Prostate gland (tissue), 2 donors: Measurements from ENCODE around the gene BDH1. TPM values are rescaled to one million over a fixed set of nuclear protein-coding genes. Genes with fewer than 3 reads are reported as not detected.

Experiments used
- DNase-seq: peaks from one replicate; pipeline ENCODE4 v3.0.0-alpha.2; 2019; ENCODE audit warnings: low spot score
- H3K27ac ChIP-seq, 2 donors: fragments of 200-600 bp; sonication (generic); 2 replicates each; pipeline ENCODE4 v1.5.1; 2017 to 2019
- H3K27me3 ChIP-seq: fragments of 200-600 bp; sonication (generic); replicated peaks from 2 replicates; pipeline ENCODE4 v1.5.1; 2019; ENCODE audit not compliant: insufficient read depth
- H3K36me3 ChIP-seq, 2 donors: fragments of 200-600 bp; sonication (generic); 1 replicate in 1 of 2; 2 replicates in 1 of 2; pipeline versions ENCODE4 v1.5.1 to v1.8.1; 2017 to 2019
- H3K4me1 ChIP-seq: fragments of 200-600 bp; sonication (generic); replicated peaks from 2 replicates; pipeline ENCODE4 v1.5.1; 2019
- H3K4me3 ChIP-seq, 2 donors: fragments of 200-600 bp; sonication (generic); 2 replicates each; pipeline ENCODE4 v1.5.1; 2017 to 2019
- H3K9me3 ChIP-seq: fragments of 200-600 bp; sonication (generic); 2 replicates; pipeline ENCODE4 v1.5.1; 2017
- POLR2A ChIP-seq: fragments of 450-650 bp; IDR thresholded peaks from one replicate; pipeline ENCODE4 v1.6.1; 2016; ENCODE audit warnings: antibody characterized with exemption, mild to moderate bottlenecking
- POLR2AphosphoS5 ChIP-seq: sonication (generic); formaldehyde crosslinking; IDR thresholded peaks from one replicate; pipeline ENCODE4 v1.6.1; 2017; ENCODE audit warnings: antibody characterized with exemption
- WGBS: methylation state at CpG from one replicate; pipeline ENCODE4 v1.1.5; 2018; 5-methylcytosine and 5-hydroxymethylcytosine counted together
- intact Hi-C: fragments of 100-400 bp; cut with DNase I; formaldehyde crosslinking; loops from one replicate; pipeline ENCODE4 v1.14.2; 2022
- total RNA-seq, 2 donors: library from RNA; depleted of rRNA; stranded (reverse); fragments of >200 nt; gene quantifications; one replicate each; pipeline ENCODE4 v1.1.0, GENCODE V29; 2016
- TF ChIP-seq, protein P1 (sequence below), 4 experiments: fragments of 200-600 bp in 2 of 4; fragments of 450-650 bp in 2 of 4; sonication (generic) in 2 of 4; IDR thresholded peaks; 1 replicate in 3 of 4; 2 replicates in 1 of 4; pipeline ENCODE4 v1.5.1; 2016 to 2019; ENCODE audit warnings: antibody characterized with exemption in 4 of 4, mild to moderate bottlenecking in 2 of 4, moderate library complexity in 2 of 4

Gene BDH1
- total RNA-seq, 2 donors from 2014 or later, result 41.1 to 84.3 TPM

DNA sequence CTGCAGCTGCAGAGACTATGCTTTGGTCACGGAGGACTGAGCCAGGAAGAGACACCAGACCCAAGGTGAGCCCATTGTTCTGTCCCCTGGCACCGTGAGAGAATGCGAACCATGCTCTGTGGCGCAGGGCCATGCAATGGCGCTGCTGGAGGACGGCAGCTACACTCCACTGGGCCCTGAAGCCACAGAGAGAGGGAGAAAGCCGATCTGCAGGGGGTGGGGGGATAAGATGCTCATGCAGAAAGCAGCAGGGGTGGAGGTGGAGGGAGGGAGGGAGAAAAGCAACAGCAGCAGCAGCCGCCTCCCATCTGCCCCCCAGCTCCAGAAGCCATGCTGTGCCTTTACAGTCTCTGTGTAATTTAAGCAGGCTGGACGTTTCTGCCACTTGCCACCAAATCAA is 5.3 kb downstream of the BDH1 start:
- H3K27me3 ChIP-seq, result no peaks in the 10 kb centered on the region
- H3K9me3 ChIP-seq, result no peaks in the 10 kb centered on the region
- H3K27ac ChIP-seq, result no peak overlapping the region
- H3K36me3 ChIP-seq, result no peaks in the 10 kb centered on the region
- intact Hi-C loops, result no loop called here
- H3K4me1 ChIP-seq, result peaks cover 2% of the 10 kb centered on the region
- 61% methylated on average over 9 of the region's 9 CpGs for WGBS
- no peak for DNase-seq
- TF ChIP-seq POLR2AphosphoS5 (no peak), POLR2A (no peak)
- TF ChIP-seq, protein P1, sequence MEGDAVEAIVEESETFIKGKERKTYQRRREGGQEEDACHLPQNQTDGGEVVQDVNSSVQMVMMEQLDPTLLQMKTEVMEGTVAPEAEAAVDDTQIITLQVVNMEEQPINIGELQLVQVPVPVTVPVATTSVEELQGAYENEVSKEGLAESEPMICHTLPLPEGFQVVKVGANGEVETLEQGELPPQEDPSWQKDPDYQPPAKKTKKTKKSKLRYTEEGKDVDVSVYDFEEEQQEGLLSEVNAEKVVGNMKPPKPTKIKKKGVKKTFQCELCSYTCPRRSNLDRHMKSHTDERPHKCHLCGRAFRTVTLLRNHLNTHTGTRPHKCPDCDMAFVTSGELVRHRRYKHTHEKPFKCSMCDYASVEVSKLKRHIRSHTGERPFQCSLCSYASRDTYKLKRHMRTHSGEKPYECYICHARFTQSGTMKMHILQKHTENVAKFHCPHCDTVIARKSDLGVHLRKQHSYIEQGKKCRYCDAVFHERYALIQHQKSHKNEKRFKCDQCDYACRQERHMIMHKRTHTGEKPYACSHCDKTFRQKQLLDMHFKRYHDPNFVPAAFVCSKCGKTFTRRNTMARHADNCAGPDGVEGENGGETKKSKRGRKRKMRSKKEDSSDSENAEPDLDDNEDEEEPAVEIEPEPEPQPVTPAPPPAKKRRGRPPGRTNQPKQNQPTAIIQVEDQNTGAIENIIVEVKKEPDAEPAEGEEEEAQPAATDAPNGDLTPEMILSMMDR (IDR thresholded peaks at IDR 0.05), result no peak
- H3K4me3 ChIP-seq, result no peak overlapping the region

DNA sequence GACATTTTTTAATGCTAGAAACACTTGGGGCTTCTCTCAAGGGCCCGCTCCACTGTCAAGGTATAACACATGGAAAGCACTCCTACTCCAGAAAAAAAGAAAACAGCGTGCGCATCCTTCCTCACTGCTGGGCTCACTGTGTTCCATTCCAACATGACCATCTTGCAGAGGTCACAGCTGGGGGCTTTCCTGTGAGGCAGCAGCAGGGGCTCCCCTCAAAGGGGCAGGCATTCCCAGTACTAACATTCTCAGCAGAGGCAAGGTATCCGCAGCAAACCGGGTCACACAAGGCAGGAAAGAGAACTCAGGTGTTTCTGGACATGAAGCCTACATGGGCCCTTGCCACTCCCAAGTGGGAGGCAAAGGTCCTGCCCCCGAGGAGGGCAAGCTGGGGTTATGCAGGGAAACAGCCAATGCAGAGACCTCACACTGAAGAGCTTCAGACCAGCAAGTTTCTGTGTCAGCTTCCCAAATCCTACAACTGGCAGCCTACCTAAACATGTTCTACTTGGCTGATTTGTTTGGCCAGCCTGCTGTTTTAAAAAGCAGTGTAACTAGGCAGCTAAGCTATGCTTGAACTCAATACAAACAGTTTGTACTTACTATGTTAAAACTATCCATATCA is 6.4 kb downstream of the BDH1 start:
- Histone ChIP-seq H3K4me3 (no peak overlapping the region), H3K9me3 (no peaks in the 10 kb centered on the region), H3K36me3 (no peaks in the 10 kb centered on the region), H3K4me1 (peaks cover 2% of the 10 kb centered on the region), H3K27me3 (no peaks in the 10 kb centered on the region), H3K27ac (peak overlapping the region in 1 of 2 donors; percentile 9)
- no peak for TF ChIP-seq POLR2A
- peak; percentile 18 for TF ChIP-seq POLR2AphosphoS5
- intact Hi-C loops, result no loop called here
- WGBS, result 77% methylated on average over 6 of the region's 6 CpGs
- no peak for DNase-seq

DNA sequence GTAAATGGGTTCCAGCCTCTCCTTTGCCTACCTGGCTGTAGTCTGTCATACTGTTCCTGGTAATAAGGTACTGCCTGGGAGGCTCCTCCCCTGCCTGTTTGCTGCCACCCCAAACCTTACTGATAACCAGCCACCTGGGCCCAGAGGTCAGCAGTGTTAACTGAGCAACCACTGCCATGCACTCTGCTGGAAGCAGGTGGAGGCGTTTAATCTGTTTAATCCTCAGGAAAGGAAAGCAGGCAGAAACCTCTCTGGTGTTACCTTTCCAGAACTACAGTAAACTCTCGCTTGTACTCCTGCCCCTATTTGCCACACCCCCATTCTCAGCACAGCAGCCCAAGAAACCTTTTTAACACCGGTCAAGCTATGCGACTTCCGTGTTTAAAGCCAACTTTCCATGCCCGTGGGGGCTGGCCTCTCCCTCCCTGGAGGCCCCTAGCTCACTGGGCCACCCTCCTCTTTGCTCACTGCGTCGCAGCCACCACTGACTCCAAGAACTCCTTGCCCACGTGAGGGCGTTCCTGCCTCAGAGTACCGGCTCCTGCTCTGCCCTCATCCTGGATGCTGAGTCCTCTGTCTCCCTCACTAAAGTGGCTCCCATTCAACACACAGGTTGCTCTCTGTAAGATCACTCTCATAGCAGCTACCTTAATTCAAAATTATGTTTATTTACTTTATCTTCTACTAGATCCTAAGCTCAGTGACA is 8.3 kb downstream of the BDH1 start:
- WGBS, result 39% methylated on average over 11 of the region's 11 CpGs
- no peak overlapping the region for H3K27ac ChIP-seq
- H3K36me3 ChIP-seq, result no peaks in the 10 kb centered on the region
- no peaks in the 10 kb centered on the region for H3K27me3 ChIP-seq
- H3K4me1 ChIP-seq, result peaks cover 2% of the 10 kb centered on the region
- H3K9me3 ChIP-seq, result no peaks in the 10 kb centered on the region
- intact Hi-C loops, result no loop called here
- TF ChIP-seq, protein P1 (IDR thresholded peaks at IDR 0.05), result peak in 1 of 4 experiments; percentile 14
- TF ChIP-seq POLR2A (no peak), POLR2AphosphoS5 (no peak)
- no peak for DNase-seq
- no peak overlapping the region for H3K4me3 ChIP-seq

DNA sequence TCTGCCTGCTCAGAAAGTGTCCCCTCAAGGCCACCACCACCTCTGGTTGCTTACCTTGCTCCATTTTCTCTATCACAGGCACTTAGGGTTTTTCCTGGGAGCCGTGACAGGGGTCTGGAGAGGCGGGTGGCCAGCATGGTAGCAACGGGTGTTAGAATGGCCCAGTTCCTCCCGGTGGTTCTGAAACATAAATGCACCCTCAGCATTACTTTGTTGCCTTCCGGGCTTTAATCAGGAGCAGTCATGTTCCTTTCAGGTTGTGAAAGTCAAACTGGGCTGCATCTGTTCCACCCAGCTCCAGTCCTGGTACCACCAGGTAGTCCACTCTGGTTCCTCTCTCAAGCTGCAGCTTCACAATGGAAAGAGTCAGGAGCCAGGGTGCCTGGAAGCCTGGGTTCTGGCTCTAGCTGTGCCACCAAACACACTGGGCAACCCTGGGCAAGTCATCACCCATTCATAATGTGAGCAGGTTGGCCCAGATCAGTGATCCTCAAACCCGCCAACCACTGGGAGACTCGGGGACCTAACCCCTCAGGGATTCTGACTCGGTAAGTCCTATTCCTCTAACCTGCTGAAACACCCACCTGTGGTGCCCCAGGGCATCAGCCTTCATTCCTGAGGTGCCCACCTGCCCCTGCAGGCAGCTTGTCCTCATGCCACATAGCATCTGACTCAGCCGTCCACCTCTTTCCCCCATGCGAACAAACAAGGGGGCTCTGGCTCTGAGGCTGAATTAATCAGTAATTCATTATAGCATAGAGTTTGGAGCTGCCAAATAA is 9.3 kb downstream of the BDH1 start:
- Histone ChIP-seq H3K27me3 (no peaks in the 10 kb centered on the region), H3K27ac (no peak overlapping the region), H3K4me3 (no peak overlapping the region), H3K36me3 (no peaks in the 10 kb centered on the region), H3K9me3 (no peaks in the 10 kb centered on the region), H3K4me1 (peaks cover 2% of the 10 kb centered on the region)
- DNase-seq, result no peak
- intact Hi-C loops, result no loop called here
- no peak for TF ChIP-seq POLR2AphosphoS5
- TF ChIP-seq, protein P1 (IDR thresholded peaks at IDR 0.05), result no peak
- TF ChIP-seq POLR2A, result no peak
- 79% methylated on average over 10 of the region's 10 CpGs for WGBS

DNA sequence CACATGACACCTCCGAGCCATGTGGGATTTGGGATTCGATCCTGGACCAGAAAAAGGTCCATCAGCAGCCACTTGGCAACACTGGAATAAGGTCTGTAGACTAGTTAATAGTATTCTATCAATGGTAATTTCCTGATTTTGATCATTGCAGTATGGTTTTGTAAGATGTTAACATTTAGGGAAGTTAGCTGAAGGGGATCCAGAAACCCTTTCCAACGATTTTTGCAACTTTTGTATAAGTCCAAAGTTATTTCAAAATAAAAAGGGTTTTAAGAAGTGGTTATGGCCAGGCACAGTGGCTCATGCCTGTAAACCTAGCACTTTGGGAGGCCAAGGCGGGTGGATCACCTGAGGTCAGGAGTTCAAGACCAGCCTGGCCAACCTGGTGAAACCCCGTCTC is 10.2 kb downstream of the BDH1 start:
- TF ChIP-seq, protein P1 (IDR thresholded peaks at IDR 0.05), result no peak
- TF ChIP-seq POLR2A (no peak), POLR2AphosphoS5 (no peak)
- no peaks in the 10 kb centered on the region for H3K9me3 ChIP-seq
- H3K4me1 ChIP-seq, result peaks cover 2% of the 10 kb centered on the region
- WGBS, result 86% methylated on average over 5 of the region's 5 CpGs
- intact Hi-C loops, result no loop called here
- H3K27ac ChIP-seq, result no peak overlapping the region
- H3K4me3 ChIP-seq, result no peak overlapping the region
- no peaks in the 10 kb centered on the region for H3K27me3 ChIP-seq
- H3K36me3 ChIP-seq, result no peaks in the 10 kb centered on the region
- no peak for DNase-seq
